ENCODE measurements around the gene PVALEF.

PVALEF gene

DNA sequence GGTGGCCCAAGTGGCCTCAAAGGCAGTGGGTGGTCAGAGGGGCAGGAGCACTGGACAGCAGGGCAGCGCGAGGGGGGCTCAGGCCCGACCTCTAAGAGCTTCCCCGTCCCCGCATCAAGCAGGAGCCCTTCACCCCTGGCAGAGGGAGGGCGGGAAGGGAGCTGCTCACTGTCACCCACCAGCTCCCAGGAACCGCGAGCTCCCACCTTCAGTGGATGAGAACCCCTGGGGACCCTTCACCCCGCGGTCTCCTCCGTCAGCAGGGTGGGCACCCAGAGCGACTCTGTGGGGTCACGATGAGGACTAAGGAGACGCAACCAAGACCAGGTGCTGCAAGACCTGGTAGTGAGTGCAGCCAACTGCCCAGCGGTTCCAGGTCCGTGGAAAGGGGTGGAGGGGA lies 43.8 kb downstream of the PVALEF start:
- no peak for TF ChIP-seq NFIC (IDR thresholded peaks at IDR 0.05)
- TF ChIP-seq CREB1 (IDR thresholded peaks at IDR 0.05; ENCODE audit: low read depth) = no peak
- no peak for TF ChIP-seq TEAD4 (IDR thresholded peaks at IDR 0.05)
- TF ChIP-seq RAD21 (IDR thresholded peaks at IDR 0.05; ENCODE audit: low read depth) = no peak
- no peak for TF ChIP-seq TAF1 (IDR thresholded peaks at IDR 0.05; ENCODE audit: low read depth)
- TF ChIP-seq USF1 (IDR thresholded peaks at IDR 0.05) = no peak
- TF ChIP-seq MAX (IDR thresholded peaks at IDR 0.05) = no peak
- no peak for TF ChIP-seq FOXM1 (IDR thresholded peaks at IDR 0.05; ENCODE audit: borderline replicate concordance, low read depth)
- TF ChIP-seq YY1 (IDR thresholded peaks at IDR 0.05; ENCODE audit: low read depth) = no peak
- no peak for TF ChIP-seq TCF12 (IDR thresholded peaks at IDR 0.05; ENCODE audit: low read depth)
- TF ChIP-seq EP300 (IDR thresholded peaks at IDR 0.05; ENCODE audit: borderline replicate concordance) = no peak
- TF ChIP-seq EGR1 (IDR thresholded peaks at IDR 0.05) = no peak
- TF ChIP-seq ZBTB7A (IDR thresholded peaks at IDR 0.05; ENCODE audit: low read depth) = no peak

- TF ChIP-seq TAF1 (IDR thresholded peaks at IDR 0.05; ENCODE audit: low read depth) = no peak
- no peak for TF ChIP-seq NFIC (IDR thresholded peaks at IDR 0.05)
These were observed 45.2 kb downstream of the PVALEF start for GRCh38 chr17:81210466-81210865.

- TF ChIP-seq EGR1 (IDR thresholded peaks at IDR 0.05) = no peak
- no peak for TF ChIP-seq RAD21 (IDR thresholded peaks at IDR 0.05; ENCODE audit: low read depth)
- no peak for TF ChIP-seq TCF12 (IDR thresholded peaks at IDR 0.05; ENCODE audit: low read depth)
- no peak for TF ChIP-seq TEAD4 (IDR thresholded peaks at IDR 0.05)
- TF ChIP-seq TAF1 (IDR thresholded peaks at IDR 0.05; ENCODE audit: low read depth) = no peak
- TF ChIP-seq MAX (IDR thresholded peaks at IDR 0.05) = no peak
- TF ChIP-seq EP300 (IDR thresholded peaks at IDR 0.05; ENCODE audit: borderline replicate concordance) = no peak
- TF ChIP-seq ZBTB7A (IDR thresholded peaks at IDR 0.05; ENCODE audit: low read depth) = no peak
- no peak for TF ChIP-seq NFIC (IDR thresholded peaks at IDR 0.05)
- no peak for TF ChIP-seq CEBPB (IDR thresholded peaks at IDR 0.05)
- TF ChIP-seq YY1 (IDR thresholded peaks at IDR 0.05; ENCODE audit: low read depth) = no peak
- no peak for TF ChIP-seq REST (IDR thresholded peaks at IDR 0.05; ENCODE audit: low read depth)
- no peak for TF ChIP-seq USF1 (IDR thresholded peaks at IDR 0.05)
- TF ChIP-seq FOXM1 (IDR thresholded peaks at IDR 0.05; ENCODE audit: borderline replicate concordance, low read depth) = no peak
These were observed 45.6 kb downstream of the PVALEF start for GRCh38 chr17:81210868-81211267.

DNA sequence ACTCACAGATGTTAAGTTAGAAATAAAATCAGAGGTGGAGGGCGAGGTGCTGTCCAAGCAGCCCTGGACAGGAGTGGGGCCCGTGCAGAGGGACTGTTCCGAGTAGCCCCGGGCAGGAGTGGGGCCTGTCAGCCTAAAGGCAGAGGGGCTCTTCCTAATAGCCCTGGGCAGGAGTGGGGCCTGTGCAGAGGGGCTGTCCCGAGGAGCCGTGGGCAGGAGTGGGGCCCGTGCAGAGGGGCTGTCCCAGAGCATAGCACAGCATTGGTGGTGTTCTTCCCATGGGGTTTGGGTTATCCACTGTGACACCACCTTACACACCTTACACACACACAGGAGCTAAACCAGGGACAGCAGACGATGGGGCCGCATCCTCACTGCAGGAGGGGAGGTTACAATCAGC lies 47.1 kb downstream of the PVALEF start:
- no peak for TF ChIP-seq NFIC (IDR thresholded peaks at IDR 0.05)
- TF ChIP-seq REST (IDR thresholded peaks at IDR 0.05; ENCODE audit: low read depth) = no peak
- no peak for TF ChIP-seq TAF1 (IDR thresholded peaks at IDR 0.05; ENCODE audit: low read depth)
- TF ChIP-seq USF1 (IDR thresholded peaks at IDR 0.05) = no peak
- no peak for TF ChIP-seq EGR1 (IDR thresholded peaks at IDR 0.05)
- TF ChIP-seq TCF12 (IDR thresholded peaks at IDR 0.05; ENCODE audit: low read depth) = no peak
- TF ChIP-seq YY1 (IDR thresholded peaks at IDR 0.05; ENCODE audit: low read depth) = no peak
- TF ChIP-seq TEAD4 (IDR thresholded peaks at IDR 0.05) = no peak
- no peak for TF ChIP-seq RAD21 (IDR thresholded peaks at IDR 0.05; ENCODE audit: low read depth)
- TF ChIP-seq ZBTB7A (IDR thresholded peaks at IDR 0.05; ENCODE audit: low read depth) = no peak
- no peak for TF ChIP-seq EP300 (IDR thresholded peaks at IDR 0.05; ENCODE audit: borderline replicate concordance)

GRCh38 chr17:81213978-81214377 lies 48.7 kb downstream of the PVALEF start:
- no peak for TF ChIP-seq MAX (IDR thresholded peaks at IDR 0.05)
- TF ChIP-seq REST (IDR thresholded peaks at IDR 0.05; ENCODE audit: low read depth) = no peak
- no peak for TF ChIP-seq CEBPB (IDR thresholded peaks at IDR 0.05)
- no peak for TF ChIP-seq ZBTB7A (IDR thresholded peaks at IDR 0.05; ENCODE audit: low read depth)
- TF ChIP-seq NFIC (IDR thresholded peaks at IDR 0.05) = no peak
- TF ChIP-seq TAF1 (IDR thresholded peaks at IDR 0.05; ENCODE audit: low read depth) = no peak
- no peak for TF ChIP-seq RAD21 (IDR thresholded peaks at IDR 0.05; ENCODE audit: low read depth)
- TF ChIP-seq EP300 (IDR thresholded peaks at IDR 0.05; ENCODE audit: borderline replicate concordance) = no peak
- TF ChIP-seq FOXM1 (IDR thresholded peaks at IDR 0.05; ENCODE audit: borderline replicate concordance, low read depth) = no peak
- no peak for TF ChIP-seq CREB1 (IDR thresholded peaks at IDR 0.05; ENCODE audit: low read depth)
- TF ChIP-seq USF1 (IDR thresholded peaks at IDR 0.05) = no peak
- no peak for TF ChIP-seq TCF12 (IDR thresholded peaks at IDR 0.05; ENCODE audit: low read depth)
- no peak for TF ChIP-seq EGR1 (IDR thresholded peaks at IDR 0.05)
- no peak for TF ChIP-seq TEAD4 (IDR thresholded peaks at IDR 0.05)
- TF ChIP-seq YY1 (IDR thresholded peaks at IDR 0.05; ENCODE audit: low read depth) = no peak

Data from Ishikawa (cell line).